HG03457 (cell line): ENCODE results near the gene CCDC38.
"Not testable (repeated sequence)": the region's sequence is repeated elsewhere in the genome, so short reads cannot be mapped to it uniquely, and the experiment has no call there.

ENCODE experiments used
- ATAC-seq: cut with Tn5 transposase; IDR thresholded peaks from one replicate; pipeline ENCODE4 v1.9.1; 2021; ENCODE audit warnings: moderate number of reproducible peaks; ENCODE audit not compliant: unreplicated experiment

CCDC38 gene

DNA sequence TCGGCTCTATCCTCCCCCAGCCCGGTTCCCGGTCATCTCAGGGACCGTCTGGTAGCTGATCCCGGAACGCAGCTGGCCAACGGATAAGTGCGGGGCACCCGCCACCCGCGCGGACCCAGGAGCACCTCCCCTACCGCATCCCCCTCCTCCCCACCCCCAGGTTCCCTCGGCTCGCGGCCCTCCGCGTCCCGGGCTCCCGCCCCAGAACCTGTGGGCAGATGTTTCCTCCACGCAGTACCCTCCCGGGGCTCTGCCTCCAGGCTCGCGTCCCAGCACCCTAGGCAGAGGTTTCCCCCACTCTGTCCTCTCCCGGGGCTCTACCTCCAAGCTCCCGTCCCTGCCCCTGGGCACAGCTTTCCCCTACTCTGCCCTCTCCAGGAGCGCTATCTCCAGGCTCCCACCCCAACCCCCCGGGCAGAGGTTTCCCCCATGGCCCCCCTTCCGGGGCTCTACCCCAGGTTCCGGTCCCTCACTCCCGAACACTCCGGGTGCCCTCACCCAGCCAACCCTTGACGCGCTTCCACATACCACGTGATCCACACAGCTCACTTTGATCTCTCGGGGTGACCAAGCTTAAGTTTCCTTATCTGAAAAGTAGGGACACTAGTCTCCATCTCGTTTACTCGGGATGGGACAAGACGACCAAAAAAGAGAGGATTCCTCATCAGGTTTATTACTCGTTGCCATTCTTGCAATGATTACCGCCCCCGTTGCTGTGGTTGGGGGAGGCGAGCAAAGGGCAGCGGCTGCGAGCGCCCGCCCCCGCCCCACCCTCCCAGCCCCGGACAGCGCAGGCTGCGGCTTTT is at the start of gene CCDC38:
Gene CCDC38 (minus strand): TSS at position 91 of the 806 bp plus-strand sequence. CDS start 6,105 bp downstream, outside the sequence.
- peak; percentile 99 for ATAC-seq

DNA sequence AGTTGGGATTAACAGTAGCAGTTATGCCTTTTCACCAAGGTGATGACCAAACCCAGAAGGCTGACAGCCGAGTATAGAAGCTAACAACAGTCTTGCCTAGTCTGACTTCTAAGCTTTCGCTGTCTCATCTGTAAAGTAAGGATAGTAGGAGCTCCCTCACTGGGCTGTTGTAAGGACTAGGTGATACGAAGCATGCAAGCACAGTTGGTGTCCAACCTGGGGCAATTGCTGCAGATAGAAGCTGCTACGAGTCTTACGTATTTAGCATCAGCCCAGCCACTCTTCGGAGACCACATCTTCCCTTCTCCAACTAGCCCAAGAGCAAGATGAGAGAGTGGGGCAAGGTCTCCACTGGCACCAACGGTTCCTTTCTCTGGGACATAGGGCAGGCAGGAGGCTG is 47.7 kb upstream of the CCDC38 start:
- ATAC-seq = no peak

DNA sequence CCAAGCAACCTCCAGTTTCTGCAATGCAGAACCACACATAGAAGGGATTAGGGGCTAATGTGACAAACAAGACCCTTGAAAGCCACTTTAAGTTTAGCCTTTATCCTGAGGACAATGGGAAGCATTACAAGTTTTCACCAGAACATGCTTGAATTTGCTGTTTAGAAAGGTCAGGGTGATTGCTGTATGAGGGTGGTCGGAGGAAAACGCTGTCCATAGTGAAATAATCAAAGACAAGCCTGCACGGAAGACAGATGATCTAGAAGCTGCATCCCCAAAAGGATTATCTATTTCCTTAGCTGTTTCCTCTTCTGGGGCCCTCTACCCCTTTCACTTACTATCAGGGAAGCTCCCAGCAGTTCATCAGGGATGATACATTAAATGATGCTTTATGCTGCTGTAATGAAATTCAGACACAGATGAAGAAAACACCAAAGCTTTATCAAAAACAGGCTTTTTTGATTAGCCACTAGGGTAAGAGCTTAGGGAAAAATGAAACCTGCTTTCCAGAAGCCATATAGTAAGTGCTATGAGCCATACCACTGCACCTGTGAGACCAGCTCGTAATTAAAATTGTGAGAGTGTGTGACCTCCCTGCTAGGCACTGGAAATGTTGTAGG is 47.2 kb upstream of the CCDC38 start:
- no peak for ATAC-seq

DNA sequence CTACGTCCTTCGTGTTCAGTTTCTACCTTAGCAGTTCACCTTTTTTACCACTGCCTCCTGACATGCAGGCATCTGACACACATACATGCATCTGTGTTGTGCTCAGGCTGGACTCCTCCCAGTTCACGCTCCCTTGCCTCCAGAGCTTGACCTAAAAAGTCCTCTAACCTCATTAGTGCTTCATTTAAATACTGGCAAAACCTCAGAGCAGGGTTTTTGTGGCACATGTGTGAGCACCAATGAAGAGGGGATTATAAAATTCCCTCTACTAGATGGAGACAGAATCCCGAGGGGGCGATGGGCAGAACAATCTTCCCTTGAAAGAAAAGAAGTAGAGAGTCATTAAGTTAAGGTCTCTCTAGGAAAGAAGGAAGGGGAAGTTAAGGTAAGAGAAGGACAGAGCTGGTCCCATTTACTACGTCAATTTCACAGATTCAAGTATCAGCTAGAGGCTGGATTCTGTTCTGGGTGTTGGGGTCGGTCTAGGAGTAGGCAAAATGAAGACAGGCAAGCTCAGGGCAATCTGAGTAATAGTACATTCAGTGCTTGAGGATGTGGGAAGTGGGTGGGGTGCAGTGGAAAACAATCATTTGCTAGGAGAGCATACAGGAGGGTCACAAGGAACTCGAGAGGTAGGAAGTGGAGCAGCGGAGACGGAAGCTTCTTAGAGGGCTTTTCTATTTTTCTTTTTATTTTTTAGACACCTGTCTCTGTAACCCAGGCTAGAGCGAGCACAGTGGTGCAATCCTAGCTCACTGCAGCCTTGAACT is 46.3 kb upstream of the CCDC38 start:
- no peak for ATAC-seq

DNA sequence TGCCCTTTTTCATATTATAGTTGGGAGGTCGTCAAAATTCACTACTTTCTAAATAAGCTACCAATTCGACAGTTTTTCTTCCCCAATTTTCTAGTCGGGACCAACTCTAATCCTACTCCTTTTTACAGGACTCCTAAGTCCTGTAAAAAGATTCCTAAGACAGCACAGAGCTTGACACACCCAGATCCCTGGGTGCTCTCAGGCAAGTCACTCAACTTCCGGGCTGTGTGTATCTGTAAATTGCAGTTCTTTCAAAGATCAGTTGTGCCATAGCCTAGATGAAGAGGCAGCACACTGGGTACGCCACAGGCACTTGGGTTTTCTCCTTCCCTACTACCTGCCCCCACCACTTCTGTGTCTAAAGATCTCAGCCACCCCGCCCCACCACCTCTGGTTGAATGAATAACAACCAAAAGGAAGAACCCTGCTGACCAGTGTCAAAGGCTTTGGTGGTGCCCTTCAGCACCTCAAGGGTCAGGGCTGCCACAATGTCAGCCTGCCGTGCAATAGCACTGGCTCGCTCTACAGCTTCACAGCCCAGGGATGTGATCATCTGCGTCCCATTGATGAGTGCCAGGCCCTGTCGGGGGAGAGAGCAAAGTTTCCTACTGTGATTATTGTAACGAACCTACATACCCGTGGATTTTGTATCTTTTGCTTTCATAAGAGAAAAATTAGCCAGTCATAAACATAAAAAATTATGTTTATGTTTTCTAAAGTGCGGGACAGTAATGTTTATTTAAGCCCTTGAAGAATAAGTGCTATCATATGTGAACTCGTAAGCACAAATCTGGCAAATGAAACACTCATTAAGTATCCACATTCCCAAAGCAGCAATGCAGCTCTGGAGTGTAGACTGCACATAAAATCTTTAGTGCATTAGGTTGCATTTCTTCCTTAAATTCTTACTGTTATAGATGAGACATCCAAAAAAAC is 44.5 kb upstream of the CCDC38 start:
- no peak for ATAC-seq

DNA sequence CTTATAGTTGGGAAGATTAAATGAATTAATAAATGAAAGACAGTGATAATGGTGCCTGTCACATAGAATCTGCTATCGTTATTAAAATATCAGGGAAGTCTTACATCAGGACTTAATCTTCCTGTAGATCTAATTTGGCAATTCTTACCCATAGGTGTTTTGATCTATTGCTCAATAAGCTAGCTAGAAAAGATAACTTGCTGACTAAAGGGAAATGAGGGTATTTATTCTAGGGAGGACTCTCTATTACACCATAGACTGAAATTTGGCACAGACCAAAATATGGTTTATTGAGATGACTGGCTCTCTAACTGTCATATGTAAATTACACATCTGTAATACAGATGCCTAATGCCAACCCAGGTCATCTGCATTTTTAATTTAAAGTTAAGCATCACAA is 42.3 kb upstream of the CCDC38 start:
- no peak for ATAC-seq

DNA sequence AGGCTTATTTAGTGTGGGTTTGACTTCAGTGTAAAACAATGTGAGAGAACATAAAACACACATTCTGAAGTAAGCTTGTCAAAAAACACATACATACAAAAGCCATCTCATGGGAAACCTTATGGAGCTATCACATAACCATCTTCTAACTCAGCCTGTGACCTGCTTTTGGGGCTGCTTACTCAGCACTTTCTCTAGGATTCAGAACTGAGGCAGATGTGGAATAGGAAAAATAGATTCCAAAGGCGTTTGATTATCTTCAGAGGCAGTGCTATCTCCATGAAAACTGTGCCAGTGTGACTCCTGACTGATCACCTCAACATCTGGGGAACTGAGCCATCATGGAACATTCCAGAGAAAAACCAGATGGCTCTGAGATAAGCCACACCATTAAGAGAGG is 40.2 kb upstream of the CCDC38 start:
- no peak for ATAC-seq

DNA sequence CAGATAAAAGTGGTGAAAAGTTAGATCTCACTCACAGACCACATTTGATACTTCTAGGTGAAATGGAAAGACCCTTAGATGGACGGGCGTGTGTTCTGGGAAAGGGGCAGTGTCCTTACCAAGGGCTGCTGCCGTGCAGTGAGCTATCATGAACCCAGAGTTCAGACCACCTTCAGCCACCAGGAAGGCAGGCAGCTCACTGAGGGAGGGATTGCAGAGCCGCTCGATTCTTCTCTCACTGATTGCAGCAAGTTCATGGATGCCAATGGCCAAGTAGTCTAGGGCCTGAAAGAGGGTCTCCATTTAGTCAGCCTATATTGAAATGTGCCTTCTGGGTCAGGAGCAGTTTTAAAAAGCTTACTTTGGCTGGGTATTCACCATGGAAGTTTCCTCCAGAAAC is 38.0 kb upstream of the CCDC38 start:
- no peak for ATAC-seq

DNA sequence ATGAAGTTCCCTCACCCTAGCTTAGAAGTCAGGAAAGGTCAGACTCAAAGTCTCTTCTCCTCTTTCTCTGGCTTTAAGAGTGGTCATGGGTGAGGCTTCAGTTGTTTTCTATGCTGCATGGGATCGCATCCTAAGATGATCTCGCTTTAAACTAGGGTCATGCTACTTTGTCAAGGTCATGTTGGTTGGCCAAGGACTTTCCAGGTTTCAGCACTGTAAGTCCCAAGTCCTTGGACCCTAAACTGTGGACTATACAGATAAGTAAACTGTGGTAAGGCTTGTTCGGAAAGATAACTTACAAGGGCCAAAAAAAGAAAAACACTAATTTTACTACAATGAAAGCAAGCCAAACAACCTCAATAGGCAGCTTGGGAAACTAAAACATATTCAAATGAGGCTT is 36.4 kb upstream of the CCDC38 start:
- no peak for ATAC-seq

DNA sequence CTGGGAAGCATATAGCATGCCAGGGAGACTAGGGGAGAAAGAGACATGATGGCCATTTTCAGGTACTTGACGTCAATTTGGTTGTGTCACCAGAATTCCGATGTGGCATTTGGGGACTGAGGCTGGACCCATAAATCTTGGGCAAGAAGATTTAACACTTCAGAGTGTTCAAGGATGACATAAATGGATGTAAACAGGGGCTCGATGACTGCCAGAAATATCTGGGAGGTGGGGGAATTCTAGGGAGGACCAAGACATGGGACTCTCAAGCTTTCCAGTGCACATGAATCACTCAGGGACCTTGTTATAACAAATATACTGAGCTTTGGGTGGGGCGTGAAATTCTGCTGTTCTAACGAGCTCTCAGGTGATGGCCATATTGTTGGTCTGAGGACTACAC is 35.9 kb upstream of the CCDC38 start:
- ATAC-seq = no peak

DNA sequence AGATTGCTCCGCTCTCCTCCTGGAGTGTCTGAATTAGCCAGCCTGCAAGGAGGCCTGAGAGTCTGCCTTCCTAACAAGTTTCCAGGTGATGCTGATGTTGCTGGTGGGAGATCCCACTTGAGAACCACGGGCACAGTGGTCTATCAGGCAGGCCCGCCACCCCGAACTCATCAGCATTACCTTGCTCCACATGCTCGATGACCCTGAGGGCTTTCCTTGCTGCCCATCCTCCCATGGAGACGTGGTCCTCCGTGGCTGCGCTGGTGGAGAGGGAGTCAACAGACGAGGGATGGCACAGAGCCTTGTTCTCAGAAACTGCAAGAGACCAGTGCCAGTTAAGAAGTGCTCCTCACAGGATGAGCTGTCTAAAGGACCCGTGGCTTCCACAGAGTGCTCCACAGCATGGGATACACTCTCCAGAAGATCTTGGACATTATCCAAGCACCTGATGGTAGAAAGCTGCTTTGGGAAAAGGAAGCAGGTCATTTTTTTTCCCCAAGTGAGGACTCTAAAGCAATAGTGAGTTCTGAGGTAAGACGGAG is 35.4 kb upstream of the CCDC38 start:
- no peak for ATAC-seq

DNA sequence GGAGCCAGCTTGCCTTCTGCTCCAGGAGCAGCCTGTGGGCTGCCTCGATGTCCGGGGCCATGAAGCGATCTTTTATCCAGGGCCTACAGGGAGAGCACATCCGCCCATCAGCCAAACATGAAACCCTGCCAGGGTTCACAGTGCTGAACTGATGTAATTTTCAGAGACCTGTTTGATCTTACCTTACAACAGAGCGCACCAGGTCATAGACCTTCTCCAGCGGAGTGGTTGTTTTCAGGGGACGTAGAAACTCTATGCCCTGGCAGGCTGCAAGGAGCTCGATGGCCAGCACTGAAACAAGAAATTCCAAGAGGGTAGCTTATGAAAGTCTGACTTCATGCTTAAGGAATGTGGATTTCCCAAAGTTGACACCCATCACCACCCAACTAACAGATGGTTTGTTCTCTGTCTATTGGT is 34.0 kb upstream of the CCDC38 start:
- no peak for ATAC-seq

DNA sequence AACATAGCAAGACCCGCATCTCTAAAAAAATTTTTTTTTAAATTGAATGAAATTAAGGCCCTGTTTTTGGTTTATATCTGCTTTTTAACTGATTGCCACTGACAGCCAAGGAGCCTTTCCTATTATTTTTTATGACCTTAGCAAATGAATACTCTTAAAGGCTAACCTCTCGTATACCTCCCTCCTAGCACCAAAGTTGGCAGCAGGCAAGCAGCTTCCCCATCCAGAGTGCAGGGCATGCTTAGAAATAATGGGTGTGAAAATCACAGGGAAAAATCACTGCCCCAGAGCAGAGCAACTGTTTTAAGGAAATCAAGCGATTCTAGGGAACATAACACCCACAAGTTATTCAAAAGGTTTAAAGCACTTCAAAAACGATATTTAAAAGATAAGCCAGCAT is 33.1 kb upstream of the CCDC38 start:
- ATAC-seq = no peak

DNA sequence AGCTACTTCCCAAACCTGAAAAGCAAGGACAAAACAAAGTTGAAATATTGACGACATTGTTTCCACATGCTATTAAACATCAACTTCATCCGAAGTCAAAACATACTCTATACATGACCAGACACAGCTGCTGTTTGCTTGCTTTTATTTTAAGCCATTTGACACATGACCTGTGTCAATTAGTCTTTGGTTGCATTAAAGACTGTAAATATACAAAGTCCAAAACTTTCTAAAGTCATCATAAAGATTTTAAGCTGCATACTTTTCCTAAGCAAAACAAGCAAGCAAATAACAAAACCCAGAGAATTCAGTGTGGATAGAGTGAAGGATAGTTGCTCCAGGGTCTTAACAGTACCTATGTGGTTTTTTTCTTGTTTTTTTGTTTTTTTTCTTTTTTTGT is 31.9 kb upstream of the CCDC38 start:
- no peak for ATAC-seq

DNA sequence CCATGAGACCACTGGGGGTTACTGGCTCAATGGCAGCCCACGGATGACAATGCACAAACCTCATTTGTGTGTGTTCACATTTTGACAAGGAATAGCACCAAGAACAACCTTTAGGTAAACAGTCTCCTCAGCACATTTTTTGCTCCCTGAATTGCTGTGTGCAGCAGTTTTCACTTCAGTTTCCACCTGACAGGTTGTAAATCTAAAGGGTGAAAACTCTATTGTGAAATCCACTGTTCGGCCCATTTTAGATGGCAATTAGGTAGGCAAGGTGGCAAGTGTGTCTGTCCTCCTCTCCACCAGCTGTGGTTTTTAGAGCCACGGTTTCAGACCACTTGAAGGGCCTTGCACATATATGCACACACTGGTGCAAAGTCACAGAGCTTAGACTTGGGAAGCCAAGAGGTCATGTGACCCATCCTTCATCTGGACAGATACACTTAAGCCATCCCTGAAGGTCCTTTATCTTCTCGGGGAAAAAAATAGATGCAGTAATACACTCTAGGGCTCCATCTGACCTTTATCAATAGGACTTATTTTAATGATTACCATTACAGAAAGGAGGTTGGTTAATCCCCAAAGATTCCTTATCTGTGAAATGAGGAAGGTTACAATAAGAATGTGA is 30.5 kb upstream of the CCDC38 start:
- no peak for ATAC-seq

DNA sequence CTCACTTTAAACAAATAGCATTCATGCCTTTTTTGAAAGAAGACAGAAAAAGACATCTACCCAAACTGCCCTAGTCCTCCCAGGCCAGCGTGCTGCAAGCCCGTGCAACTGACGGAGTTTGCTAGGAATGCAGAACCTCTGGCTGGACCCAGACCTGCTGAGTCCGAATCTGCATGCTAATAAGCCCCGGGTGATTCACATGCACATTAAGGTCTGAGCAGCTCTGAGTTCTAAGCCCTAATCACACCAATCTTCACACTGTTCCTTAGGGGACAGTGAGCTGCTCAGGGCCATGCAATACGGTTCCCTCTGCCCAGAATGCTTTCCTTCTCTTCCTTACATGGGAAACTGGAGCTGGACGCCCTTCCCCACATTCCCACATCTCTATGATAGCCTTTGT is 28.5 kb upstream of the CCDC38 start:
- no peak for ATAC-seq

DNA sequence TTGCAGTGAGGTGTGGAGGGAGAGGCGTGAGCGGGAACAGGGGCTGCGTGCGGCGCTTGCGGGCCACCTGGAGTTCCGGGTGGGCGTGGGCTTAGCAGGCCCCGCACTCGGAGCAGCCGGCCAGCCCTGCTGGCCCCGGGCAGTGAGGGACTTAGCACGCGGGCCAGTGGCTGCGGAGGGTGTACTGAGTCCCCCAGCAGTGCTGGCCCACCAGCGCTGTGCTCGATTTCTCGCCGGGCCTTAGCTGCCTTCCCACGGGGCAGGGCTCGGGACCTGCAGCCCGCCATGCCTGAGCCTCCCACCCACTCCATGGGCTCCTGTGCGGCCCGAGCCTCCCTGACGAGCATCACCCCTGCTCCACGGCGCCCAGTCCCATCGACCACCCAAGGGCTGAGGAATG is 26.7 kb upstream of the CCDC38 start:
- not testable (repeated sequence) for ATAC-seq

DNA sequence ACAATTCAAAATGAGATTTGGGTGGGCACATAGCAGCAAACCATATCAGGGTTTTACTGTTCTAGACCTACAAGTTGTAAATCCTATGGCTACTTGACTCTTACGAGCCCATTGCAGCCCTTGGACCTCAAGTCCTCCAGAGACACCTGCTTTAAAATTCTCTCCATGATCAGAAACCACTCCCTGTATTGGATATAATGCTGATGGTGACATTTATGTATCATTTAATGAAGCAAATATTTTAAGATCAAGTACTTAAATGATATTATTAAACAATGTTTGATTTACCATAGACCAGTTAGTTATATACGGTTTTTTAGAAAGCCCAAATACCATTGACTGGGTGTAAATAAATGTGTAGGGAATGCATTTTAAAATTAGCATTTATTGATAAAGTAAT is 24.9 kb upstream of the CCDC38 start:
- ATAC-seq = no peak

DNA sequence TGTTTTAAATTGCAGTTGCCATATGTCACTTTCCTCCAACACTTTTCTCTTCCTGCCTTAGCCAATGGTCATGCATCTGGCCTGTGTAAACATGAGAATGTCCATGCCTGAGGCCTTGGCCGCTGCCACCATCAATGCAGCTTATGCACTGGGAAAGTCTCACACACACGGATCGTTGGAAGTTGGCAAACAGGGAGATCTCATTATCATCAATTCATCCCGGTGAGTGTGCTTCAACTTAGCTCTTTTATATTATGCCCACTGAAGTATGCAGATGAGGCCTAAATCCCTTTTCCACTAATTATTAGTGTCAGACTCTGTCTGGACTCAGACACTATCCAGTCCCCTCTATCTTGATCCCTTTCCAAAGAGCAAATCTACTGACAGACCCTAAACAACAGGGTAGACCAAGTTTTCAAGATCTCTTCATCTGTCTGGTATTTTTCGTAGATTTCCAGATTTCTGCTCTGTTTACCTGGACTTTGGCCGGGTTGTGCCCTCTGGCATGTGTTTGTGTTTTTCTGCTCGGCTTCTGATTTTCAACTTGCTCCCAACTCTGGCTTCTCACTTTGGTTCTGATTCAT is 24.0 kb upstream of the CCDC38 start:
- ATAC-seq = no peak

DNA sequence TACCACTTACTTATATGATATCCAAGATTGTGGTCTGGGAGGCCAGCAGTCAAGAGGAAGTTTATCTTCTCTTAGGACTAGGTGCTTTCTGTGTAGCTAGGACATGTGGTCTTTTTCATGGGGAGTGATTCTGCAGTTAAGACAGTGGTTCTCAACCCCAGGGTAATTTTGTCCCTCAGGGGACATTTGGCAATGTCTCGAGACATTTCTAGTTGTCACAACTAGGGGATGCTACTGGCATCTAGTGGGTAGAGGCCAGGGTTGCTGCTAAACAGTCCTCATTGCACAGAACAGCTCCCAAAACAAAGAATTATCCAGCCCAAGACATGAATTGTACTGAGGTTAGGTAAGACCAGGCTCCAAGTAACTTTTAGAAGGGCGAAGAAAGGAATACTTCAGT is 20.7 kb upstream of the CCDC38 start:
- ATAC-seq = no peak
